Thoracic aorta (tissue), 2 donors: ENCODE data around the gene EDDM3A. TPM values are rescaled to one million over a fixed set of nuclear protein-coding genes. Genes with fewer than 3 reads are reported as not detected.

ENCODE experiments used
- ATAC-seq: fragments of 150-250 bp; one replicate; pipeline ENCODE4 v1.8.0; 2017; ENCODE audit warnings: low read depth; ENCODE audit not compliant: insufficient number of reproducible peaks, low FRiP score
- DNase-seq: peaks from one replicate; pipeline ENCODE4 v3.0.0-alpha.2; 2020; ENCODE audit warnings: low spot score
- H3K27ac ChIP-seq, 2 donors: fragments of 200-600 bp; sonication (generic); 1 replicate in 1 of 2; 2 replicates in 1 of 2; pipeline ENCODE4 v1.5.1; 2016; ENCODE audit warnings: mild to moderate bottlenecking in 2 of 2, moderate library complexity in 2 of 2
- H3K27me3 ChIP-seq: fragments of 200-600 bp; sonication (generic); replicated peaks from 2 replicates; pipeline ENCODE4 v1.6.0; 2016; ENCODE audit warnings: mild to moderate bottlenecking; ENCODE audit not compliant: insufficient read depth
- H3K36me3 ChIP-seq: fragments of 200-600 bp; sonication (generic); one replicate; pipeline ENCODE4 v1.5.1; 2016
- H3K4me1 ChIP-seq, 2 donors: fragments of 200-600 bp; sonication (generic); 1 replicate in 1 of 2; 2 replicates in 1 of 2; pipeline versions ENCODE4 v1.5.1 to v1.6.0; 2016; ENCODE audit warnings: low read depth in 2 of 2, mild to moderate bottlenecking in 1 of 2; ENCODE audit not compliant: control insufficient read depth in 1 of 2
- H3K4me3 ChIP-seq: fragments of 200-600 bp; sonication (generic); 2 replicates; pipeline ENCODE4 v1.5.1; 2016; ENCODE audit warnings: mild to moderate bottlenecking
- H3K9me3 ChIP-seq: fragments of 200-600 bp; sonication (generic); 2 replicates; pipeline ENCODE4 v1.5.1; 2016
- CTCF ChIP-seq: fragments of 200-600 bp; sonication (generic); IDR thresholded peaks from one replicate; pipeline ENCODE4 v1.5.1; 2019; ENCODE audit warnings: antibody characterized with exemption
- total RNA-seq, 2 donors: library from RNA; depleted of rRNA; stranded (reverse); fragments of >200 nt; gene quantifications; one replicate each; pipeline versions ENCODE4 v1.1.0 to v1.2.3, GENCODE V29; 2016

The EDDM3A gene
- total RNA-seq, 2 donors from 2014 or later: not detected

DNA sequence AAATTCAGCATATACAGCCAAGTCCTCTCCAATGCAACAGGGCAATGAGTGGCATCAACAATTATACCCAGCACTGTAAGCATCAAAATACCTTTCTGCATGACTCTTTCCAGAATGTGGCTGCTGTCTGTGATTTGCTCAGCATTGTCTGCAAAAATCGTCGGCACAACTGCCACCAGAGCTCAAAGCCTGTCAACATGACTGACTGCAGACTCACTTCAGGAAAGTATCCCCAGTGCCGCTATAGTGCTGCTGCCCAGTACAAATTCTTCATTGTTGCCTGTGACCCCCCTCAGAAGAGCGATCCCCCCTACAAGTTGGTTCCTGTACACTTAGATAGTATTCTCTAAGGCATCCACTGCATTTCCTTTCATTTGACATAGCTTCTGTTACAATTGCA lies 36.1 kb downstream of the EDDM3A start:
- Histone ChIP-seq H3K4me1 (no peaks in the 10 kb centered on the region), H3K9me3 (no peaks in the 10 kb centered on the region), H3K27ac (peak overlapping the region in 1 of 2 donors; percentile 53), H3K4me3 (peak overlapping the region; percentile 57), H3K36me3 (no peaks in the 10 kb centered on the region), H3K27me3 (no peaks in the 10 kb centered on the region)
- no peak for ATAC-seq
- DNase-seq: no peak
- no peak for TF ChIP-seq CTCF

DNA sequence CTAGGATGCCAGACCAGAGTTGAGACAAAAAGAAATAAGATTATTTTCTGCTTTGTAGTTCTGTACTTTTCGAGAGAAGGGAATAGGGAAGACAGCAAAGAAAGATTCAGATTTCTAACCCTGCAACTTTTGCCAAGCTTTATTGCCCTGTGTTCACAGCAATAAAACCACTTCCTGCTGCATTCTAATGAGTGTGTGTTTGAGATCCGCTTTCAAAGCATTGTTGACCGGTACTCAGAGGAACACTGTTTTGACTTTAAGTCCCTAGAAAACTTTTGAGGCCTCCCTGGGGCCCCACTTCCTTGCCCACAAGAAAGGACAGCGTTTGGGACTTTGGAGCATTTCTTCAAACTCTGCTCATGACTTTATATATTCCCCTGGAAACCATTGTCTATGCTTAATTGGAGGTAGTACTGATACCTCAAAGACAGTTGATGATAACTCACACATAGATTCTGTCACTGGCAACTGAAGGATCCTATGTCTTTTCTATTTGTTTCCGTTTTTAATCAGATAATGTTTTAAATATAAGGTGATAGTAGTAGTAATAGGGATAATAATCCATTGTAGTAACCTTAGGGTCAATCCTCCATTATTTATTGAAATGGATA lies 36.7 kb downstream of the EDDM3A start:
- DNase-seq (no peak), ATAC-seq (no peak)
- Histone ChIP-seq H3K4me3 (peak overlapping the region; percentile 57), H3K27me3 (no peaks in the 10 kb centered on the region), H3K4me1 (no peaks in the 10 kb centered on the region), H3K9me3 (no peaks in the 10 kb centered on the region), H3K36me3 (no peaks in the 10 kb centered on the region), H3K27ac (peak overlapping the region in 1 of 2 donors; percentile 53)
- no peak for TF ChIP-seq CTCF

GRCh38 chr14:20787025-20787424 lies 41.3 kb downstream of the EDDM3A start:
- Histone ChIP-seq H3K27me3 (no peaks in the 10 kb centered on the region), H3K27ac (no peak overlapping the region), H3K36me3 (no peaks in the 10 kb centered on the region), H3K4me1 (no peaks in the 10 kb centered on the region), H3K9me3 (no peaks in the 10 kb centered on the region), H3K4me3 (no peak overlapping the region)
- ATAC-seq: no peak
- no peak for TF ChIP-seq CTCF
- DNase-seq: no peak

GRCh38 chr14:20789230-20789813 lies 43.6 kb downstream of the EDDM3A start:
- no peak for TF ChIP-seq CTCF
- Histone ChIP-seq H3K27me3 (no peaks in the 10 kb centered on the region), H3K27ac (no peak overlapping the region), H3K4me1 (no peaks in the 10 kb centered on the region), H3K4me3 (no peak overlapping the region), H3K36me3 (no peaks in the 10 kb centered on the region), H3K9me3 (no peaks in the 10 kb centered on the region)
- DNase-seq (no peak), ATAC-seq (no peak)

GRCh38 chr14:20790464-20791116 lies 44.9 kb downstream of the EDDM3A start:
- Histone ChIP-seq H3K27me3 (no peaks in the 10 kb centered on the region), H3K9me3 (no peaks in the 10 kb centered on the region), H3K36me3 (no peaks in the 10 kb centered on the region), H3K4me3 (no peak overlapping the region), H3K4me1 (no peaks in the 10 kb centered on the region), H3K27ac (no peak overlapping the region)
- DNase-seq: no peak
- ATAC-seq: no peak
- TF ChIP-seq CTCF: no peak
